Ecto neural progenitor cell (in vitro differentiated cells): Measurements from ENCODE around the gene MUC22.
"Not testable (repeated sequence)": the region's sequence is repeated elsewhere in the genome, so short reads cannot be mapped to it uniquely, and the experiment has no call there.

ENCODE experiments used
- DNase-seq: peaks from one replicate; pipeline ENCODE4 v3.0.0-alpha.2; 2018; ENCODE audit warnings: low spot score

MUC22 gene

DNA sequence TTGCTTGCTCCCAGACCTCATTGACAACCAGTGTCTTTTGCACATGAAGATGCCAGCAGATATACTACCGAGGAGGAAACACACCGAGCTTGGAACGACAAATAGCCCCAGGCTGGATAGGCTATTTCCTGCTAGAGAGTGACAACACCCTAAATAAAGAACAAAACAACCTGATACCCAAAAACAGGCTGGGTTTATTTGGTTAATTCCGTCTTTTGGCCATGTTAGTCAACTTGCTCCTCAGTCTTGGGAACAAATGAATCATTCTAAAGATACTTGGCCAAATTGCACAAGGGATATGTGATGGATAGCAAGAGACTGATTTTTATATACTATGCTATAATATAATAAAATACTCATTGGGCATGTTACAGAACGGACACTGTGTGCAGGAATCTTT, 11.5 kb upstream of the MUC22 start:
- DNase-seq, result no peak

DNA sequence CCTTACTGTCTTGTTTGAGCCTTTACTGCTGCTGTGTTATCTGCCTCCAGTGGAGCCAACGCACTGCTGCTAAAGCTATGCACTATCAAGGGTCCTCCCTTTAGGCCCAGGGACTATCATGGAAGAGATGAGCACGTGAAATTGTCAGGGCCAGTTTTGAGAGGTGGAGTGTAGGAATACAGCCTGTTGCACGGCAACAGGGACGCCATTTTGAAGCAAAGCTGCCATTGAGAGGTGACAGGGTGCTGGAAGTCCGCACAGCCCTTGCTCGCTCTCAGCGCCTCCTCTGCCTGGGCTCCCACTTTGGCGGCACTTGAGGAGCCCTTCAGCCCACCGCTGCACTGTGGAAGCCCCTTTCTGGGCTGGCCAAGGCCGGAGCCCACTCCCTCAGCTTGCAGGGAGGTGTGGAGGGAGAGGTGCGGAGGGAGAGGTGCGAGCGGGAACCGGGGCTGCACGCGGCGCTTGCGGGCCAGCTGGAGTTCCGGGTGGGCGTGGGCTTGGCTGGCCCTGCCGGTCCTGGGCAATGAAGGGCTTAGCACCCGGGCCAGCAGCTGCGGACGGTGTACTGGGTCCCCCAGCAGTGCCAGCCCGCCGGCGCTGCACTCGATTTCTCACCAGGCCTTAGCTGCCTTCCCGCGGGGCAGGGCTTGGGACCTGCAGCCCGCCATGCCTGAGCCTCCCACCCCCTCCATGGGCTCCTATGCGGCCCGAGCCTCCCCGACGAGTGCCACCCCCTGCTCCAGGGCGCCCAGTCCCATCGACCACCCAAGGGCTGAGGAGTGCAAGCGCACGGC, 10.0 kb upstream of the MUC22 start:
- DNase-seq, result not testable (repeated sequence)

DNA sequence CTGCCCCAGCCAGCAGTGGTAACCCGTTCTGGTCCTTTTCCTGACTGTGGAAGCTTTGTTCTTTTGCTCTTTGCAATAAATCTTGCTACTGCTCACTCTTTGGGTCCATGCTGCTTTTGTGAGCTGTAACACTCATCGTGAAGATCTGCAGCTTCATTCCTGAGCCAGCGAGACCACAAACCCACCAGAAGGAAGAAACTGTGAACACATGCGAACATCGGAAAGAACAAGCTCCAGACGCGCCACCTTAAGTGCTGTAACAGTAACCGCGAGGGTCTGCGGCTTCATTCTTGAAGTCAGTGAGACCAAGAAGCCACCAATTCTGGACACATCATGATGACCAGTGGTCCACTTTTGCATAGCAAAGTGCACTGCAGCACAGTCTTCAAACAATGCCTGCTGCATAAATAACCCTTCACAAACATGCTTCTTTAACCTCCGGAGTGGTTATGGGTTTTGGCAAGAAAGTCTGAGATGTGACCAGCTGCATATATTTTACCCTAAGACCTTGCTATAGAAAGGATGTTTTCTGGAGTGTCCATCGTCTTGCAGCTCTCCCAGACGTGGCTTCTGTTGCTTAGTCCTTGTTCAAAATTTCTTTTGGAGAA, 8.9 kb upstream of the MUC22 start:
- no peak for DNase-seq

DNA sequence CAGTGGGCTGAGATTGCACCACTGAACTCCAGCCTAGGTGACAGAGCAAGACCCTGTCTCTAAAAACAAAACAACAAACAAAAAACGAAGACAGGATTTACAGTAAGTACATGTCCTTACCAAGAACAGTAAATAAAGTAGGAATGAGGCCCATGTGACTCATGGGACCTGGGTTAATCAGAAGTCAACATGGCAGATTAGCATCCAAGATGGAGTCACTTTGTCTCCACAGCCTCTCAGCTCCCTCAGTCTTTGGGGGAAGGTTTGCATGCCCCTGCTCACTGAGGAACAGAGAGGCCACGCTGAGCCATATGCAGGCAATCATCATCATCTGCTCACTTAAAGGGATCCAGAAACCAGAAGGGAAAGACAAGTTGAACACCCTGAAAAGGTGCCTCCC, 7.8 kb upstream of the MUC22 start:
- DNase-seq, result no peak

DNA sequence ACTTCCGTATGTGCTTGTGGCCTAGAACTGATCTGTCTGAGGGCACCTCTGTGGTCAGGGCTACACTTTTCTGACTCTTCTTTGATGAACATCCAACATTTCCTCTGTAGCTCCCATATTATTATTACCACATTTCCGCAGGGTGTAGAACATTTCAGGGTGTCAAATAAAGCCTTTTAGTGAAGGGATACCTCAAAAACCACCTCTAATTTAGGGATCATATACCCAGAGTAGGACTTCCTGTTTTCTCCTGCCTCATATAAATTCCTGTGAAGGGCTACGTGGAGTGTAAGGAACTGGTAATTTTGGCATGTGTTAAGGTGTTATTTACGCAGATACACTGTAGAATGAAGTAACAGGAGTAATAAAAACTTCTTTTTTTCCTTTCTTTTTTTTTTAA, 5.5 kb upstream of the MUC22 start:
- no peak for DNase-seq

DNA sequence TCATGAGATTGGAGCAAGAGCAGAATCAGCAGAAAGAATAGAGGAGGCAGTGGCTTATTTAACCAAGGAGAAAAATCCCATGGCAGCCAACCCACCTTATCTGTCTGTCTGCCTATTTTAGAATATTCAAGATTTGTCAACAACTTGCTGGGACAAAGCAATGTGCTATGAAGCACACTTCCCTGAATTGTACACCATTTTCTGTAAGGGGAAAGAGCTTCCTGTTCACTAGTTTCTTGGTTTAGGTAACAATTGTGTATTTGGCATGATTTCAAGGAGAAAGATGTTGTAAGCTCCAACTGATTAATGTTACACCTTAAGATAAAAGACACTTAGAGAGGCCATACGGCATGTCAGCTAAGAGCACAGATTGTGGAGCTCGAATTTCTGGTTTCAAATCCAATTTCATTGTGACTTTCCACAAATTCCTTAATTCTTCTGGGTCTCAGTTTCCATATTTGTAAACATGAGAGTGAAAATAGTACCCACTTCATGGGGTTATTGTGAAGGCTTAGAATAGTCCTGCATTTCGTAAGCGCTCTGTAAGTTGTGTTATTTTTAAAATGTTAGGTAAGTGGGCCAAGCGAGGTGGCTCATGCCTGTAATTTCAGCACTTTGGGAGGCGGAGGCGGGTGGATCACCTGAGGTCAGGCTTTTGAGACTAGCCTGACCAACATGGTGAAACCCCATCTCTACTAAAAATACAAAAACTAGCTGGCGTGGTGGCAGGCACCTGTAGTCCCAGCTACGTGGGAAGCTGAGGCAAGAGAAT, 4.8 kb upstream of the MUC22 start:
- DNase-seq, result no peak

DNA sequence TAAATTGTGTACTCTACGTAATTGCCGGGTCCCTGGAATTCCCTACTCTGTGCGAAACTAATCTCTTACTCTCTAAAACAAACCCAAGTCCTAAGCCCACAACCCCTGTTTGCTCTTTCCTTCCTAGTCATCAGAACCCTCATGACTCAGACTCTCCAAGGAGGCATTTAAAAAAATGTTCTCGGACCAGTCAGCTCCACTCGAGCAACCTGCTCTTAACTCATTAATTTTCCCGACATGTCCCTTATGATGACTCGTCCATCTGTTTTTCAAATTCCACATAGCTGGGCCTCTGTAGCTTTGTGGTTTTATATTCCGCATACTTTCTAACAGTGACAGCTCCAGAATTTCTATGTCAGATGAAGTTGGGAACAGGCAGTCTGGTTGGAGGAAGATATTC, 2.6 kb upstream of the MUC22 start:
- no peak for DNase-seq

DNA sequence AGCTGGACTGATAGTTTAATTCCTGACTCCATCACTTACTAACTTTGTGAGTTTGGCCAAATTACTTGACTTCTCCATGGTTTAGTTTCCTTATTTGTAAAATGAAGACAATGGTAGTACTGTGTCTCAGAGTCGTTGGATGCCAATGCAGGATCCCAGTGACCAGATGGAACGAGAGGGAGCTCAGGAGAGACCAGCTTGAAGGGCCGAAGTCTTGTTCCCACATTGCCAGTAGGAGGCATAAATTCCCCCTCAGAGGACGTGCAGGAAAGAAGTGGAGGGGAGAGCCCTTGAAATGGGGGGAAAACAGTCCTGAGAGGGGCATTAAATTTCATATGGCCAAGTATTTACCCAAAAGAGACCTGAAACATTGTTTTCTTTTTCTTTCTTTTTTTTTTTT, 2.1 kb upstream of the MUC22 start:
- no peak for DNase-seq

DNA sequence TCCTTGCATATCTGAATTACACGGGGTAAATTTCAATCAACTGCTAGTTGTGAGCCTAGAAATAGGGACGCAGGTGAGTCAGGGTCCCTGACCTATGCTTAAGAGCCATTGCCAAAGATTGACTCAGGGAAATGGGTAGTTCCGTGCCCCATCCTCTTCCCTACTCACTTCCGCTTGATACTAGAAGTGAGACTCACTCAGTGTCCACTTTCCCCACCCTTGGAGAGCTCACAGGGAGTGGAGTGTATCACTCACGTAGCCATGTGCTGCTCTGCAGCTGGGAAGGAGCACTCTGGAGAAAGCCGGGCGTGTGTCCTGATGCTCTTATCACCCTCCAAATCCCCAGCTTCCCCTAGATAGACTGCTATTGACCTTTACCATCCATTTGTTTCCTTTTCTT, 543 bp upstream of the MUC22 start:
- no peak for DNase-seq

DNA sequence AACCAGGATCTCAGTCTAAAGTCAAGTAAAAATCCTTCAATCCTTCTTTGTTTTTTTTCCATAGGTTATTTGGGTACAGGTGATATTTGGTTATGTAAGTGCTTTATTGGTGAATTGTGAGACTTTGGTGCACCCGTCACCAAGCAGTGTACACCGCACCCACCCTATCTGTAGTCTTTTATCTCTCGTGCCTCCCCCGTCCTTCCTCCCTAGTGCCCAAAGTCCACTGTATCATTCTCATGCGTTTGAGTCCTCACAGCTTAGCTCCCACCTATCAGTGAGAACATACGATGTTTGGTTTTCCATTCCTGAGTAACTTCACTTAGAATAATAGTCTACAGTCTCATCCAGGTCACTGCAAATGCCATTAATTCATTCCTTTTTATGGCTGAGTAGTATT, 879 bp downstream of the MUC22 start:
- no peak for DNase-seq

DNA sequence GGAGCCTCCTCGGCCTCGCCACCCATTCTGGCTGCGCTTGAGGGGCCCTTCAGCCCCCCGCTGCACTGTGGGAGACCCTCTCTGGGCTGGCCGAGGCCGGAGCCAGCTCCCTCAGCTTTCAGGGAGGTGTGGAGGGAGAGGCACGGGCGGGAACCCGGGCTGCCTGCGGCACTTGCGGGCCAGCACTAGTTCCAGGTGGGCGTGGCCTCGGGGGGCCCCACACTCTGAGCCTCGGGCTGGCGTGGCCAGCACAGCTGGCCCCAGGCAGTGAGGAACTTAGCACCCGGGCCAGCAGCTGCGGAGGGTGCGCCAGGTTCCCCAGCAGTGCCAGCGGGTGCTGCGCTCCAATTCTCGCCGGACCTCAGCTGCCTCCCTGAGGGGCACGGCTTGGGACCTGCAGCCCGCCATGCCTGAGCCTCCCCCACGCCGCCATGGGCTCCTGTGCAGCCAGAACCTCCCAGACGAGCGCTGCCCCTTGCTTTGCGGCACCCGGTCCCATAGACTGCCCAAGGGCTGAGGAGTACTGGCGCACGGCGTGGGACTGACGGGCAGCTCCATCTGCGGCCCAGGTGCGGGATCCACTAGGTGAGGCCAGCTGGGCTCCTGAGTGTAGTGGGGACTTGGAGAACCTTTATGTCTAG, 6.5 kb downstream of the MUC22 start:
- no peak for DNase-seq

DNA sequence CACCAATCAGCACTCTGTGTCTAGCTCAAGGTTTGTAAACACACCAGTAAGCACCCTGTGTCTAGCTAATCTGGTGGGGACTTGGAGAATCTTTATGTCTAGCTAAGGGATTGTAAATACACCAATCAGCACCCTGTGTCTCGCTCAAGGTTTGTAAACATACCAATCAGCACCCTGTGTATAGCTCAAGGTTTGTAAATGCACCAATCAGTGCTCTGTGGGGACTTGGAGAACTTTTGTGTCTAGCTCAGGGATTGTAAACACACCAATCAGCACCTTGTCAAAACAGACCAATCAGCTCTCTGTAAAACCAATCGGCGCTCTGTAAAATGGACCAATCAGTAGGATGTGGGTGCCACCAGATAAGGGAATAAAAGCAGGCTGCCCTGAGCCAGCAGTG, 7.2 kb downstream of the MUC22 start:
- not testable (repeated sequence) for DNase-seq

DNA sequence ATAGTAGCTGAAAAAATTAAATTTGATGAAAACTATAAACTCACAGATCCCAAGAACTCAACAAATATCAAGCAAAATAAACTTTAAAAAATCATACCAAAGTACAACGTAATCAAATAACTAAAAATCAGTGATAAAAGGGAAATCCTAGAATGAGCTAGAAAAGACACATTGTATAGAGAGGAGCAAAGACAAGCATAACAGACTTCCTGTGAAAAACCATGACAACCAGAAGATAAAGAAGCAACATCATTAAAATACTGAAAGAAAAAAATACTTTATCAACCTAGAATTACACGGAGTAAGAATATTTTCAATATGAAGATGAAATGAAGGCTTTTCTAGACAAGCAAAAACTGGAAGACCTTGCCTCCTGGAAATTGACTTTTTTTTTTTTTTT, 9.8 kb downstream of the MUC22 start:
- no peak for DNase-seq

DNA sequence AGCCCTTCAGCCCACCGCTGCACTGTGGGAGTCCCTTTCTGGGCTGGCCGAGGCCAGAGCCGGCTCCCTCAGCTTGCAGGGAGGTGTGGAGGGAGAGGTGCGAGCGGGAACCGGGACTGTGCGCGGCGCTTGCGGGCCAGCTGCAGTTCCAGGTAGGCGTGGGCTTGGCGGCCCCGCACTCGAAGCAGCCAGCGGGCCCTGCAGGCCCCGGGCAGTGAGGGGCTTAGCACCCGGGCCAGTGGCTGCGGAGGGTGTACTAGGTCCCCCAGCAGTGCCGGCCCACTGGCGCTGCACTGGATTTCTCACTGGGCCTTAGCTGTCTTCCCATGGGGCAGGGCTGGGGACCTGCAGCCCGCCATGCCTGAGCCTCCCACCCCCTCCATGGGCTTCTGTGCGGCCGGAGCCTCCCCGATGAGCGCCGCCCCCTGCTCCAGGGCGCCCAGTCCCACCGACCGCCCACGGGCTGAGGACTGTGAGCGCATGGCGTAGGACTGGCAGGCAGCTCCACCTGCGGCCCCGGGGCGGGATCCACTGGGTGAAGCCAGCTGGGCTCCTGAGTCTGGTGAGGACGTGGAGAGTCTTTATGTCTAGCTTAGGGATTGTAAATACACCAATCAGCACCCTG, 10.5 kb downstream of the MUC22 start:
- not testable (repeated sequence) for DNase-seq

DNA sequence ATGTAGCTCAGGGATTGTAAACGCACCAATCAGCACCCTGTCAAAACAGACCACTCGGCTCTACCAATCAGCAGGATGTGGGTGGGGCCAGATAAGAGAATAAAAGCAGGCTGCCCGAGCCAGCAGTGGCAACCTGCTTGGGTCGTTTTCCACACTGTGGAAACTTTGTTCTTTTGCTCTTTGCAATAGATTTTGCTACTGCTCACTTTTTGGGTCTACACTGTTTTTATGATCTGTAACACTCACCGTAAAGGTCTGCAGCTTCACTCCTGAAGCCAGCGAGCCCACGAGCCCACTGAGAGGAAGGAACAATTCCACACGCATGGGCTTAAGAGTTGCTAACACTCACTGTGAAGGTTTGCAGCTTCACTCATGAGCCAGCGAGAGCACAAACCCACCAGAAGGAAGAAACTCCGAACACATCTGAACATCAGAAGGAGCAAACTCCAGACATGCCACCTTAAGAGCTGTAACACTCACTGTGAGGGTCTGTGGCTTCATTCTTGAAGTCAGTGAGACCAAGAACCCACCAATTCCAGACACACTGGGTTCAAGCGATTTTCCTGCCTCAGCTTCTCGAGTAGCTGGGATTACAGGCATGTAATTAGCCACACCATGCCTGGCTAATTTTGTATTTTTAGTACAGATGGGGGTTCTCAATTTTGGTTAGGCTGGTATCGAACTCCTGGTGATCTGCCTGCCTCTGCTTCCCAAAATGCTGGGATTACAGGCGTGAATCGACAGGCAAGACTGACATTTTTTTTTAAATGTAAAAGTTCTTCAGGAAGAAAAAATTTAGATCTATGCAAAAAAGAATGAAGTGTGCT, 11.6 kb downstream of the MUC22 start:
- not testable (repeated sequence) for DNase-seq

DNA sequence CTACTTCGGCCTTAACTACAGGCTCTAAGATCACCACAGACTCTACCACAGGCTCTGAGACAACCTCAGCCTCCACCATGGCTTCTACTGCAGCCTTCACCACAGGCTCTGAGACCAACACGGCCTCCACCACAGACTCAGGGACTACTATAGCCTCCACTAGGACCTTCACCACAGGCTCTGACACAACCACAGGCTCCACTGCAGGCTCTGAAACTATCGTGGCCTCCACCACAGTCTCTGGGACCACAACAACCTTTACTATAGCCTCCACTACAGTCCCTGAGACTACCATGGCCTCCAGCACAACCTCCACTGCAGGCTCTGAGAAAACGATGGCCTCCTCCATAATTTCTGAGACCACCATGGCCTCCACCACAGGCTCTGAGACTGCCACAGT, 15.3 kb downstream of the MUC22 start:
- no peak for DNase-seq

DNA sequence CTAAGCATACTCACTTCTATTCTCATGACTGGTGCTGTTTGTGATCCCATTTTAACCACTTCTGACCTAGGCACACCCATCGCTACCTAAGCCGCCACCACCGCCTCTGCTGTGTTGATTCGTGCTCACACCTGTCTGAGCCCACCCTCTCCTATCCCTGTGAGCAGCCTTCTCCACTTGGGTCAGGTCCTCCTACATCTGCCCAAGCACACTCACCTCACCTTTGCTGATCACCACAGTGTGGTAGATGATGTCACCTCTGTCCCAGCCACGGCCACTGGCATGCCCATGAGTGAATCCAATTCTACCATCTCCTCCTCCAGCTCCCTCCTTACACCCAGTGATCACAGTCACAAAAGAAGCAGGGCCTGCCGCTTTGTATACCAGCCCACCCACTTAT, 20.8 kb downstream of the MUC22 start:
- no peak for DNase-seq

DNA sequence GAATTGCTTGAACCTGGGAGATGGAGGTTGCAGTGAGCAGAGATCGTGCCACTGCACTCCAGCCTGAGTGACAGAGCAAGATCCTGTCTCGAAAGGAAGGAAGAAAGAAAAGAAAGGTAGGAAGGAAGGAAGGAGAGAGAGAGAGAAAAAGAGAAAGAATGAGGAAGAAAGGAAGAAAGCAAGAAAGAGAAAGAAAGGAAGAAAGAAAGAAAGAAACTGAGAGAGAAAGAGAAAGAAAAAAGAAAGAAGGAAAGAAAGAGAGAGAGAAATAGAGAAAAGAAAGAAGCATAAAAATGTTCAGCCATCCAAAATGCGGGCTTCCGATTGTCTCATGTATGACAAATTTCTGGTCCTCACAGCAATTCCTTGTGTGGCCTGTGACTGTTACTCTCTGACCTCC, 22.8 kb downstream of the MUC22 start:
- no peak for DNase-seq

DNA sequence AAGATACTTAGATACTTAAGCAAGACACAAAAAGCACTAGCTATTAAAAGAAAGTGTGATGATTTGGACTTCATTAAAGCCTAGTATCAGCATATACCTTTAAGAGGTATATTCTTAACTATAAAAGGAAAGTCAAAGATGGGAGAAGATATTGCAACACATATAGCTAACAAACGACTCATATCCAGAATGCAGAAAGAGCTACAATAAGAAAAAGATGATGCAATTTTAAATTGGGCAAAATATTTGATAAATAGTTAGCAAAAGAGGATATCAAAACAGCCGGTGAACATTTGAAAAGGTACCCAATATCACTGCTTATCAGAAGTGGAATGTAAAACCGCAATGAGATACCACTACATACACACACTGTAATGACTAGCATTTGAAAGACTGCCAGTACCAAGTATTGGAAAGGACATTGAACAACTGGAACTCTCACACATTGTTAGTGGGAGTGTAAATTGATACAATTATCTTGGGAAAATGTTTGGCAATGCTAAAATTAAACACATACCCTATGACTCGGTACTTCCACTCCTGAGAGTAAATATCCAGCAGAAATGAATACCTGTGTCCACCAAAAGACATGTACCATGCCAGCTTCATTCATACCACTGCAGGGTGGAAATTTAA, 25.7 kb downstream of the MUC22 start:
- no peak for DNase-seq

DNA sequence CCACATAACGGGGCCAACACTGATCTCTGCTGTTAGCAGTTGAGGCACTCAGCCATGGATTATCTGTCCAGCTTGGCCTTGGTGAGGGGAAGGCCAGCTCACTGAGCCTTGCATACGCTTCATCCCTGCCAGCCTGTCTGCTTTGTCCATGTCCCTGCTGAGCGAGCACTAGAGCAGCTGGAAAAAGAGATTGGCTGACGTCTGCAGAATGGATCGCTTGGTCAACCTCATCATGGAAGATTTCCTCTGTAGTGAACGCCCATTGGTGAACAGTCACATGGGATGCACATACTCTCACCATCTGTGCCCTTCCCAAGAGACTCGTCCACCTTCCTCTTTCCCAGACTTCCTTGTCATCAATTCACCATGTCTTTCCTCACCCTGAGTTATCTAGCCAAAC, 26.9 kb downstream of the MUC22 start:
- no peak for DNase-seq

DNA sequence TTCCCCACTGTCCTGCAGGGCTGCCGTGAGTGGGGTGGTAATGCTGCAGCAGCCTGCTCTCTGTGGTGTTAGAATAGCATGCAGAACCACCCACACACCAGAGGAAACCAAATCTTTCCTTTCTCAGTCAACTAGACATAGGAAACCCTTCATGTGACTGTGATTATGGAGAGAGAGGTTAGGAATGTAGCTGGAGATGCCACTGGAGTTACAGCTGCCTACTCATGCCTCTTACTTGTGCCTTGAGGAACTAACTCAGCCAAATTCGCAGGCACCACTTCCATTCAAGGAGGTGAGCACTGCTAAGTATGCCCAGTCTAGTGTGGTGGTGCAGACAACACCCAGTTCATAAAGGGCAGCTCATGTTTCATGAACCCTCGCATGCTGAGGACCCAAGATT, 27.4 kb downstream of the MUC22 start:
- DNase-seq, result no peak
